Epithelial cell of proximal tubule (primary cell): ENCODE data around the gene KCNAB1. TPM values are rescaled to one million over a fixed set of nuclear protein-coding genes. Genes with fewer than 3 reads are reported as not detected.

Source experiments
- DNase-seq: peaks from one replicate; pipeline ENCODE4 v3.0.0-alpha.2; 2011; ENCODE audit warnings: low read depth
- H3K4me3 ChIP-seq: 2 replicates; pipeline ENCODE4 v1.5.1; 2011; ENCODE audit warnings: low read depth, mild to moderate bottlenecking, low read length
- total RNA-seq: library from RNA; depleted of rRNA; stranded (reverse); fragments of >200 nt; gene quantifications from 2 replicates; pipeline ENCODE4 v1.2.3, GENCODE V29; 2015
- TF ChIP-seq, protein P1 (sequence below): conservative IDR thresholded peaks from 2 replicates; pipeline ENCODE4 v1.5.1; 2012; ENCODE audit warnings: low read depth, mild to moderate bottlenecking, low read length

Gene KCNAB1
- total RNA-seq, 1 donor from 2014 or later, result not detected

- no peak overlapping the region for H3K4me3 ChIP-seq
- DNase-seq, result no peak
- TF ChIP-seq, protein P1, sequence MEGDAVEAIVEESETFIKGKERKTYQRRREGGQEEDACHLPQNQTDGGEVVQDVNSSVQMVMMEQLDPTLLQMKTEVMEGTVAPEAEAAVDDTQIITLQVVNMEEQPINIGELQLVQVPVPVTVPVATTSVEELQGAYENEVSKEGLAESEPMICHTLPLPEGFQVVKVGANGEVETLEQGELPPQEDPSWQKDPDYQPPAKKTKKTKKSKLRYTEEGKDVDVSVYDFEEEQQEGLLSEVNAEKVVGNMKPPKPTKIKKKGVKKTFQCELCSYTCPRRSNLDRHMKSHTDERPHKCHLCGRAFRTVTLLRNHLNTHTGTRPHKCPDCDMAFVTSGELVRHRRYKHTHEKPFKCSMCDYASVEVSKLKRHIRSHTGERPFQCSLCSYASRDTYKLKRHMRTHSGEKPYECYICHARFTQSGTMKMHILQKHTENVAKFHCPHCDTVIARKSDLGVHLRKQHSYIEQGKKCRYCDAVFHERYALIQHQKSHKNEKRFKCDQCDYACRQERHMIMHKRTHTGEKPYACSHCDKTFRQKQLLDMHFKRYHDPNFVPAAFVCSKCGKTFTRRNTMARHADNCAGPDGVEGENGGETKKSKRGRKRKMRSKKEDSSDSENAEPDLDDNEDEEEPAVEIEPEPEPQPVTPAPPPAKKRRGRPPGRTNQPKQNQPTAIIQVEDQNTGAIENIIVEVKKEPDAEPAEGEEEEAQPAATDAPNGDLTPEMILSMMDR, result no peak
Observed at GRCh38 chr3:156542101-156543042, 422.0 kb downstream of the KCNAB1 start.

GRCh38 chr3:156543043-156543555 is 422.7 kb downstream of the KCNAB1 start:
- TF ChIP-seq, protein P1, result no peak
- no peak overlapping the region for H3K4me3 ChIP-seq
- DNase-seq, result no peak

GRCh38 chr3:156547637-156548036 is 427.3 kb downstream of the KCNAB1 start:
- DNase-seq, result peak; percentile 54
- no peak overlapping the region for H3K4me3 ChIP-seq
- TF ChIP-seq, protein P1, result no peak

- TF ChIP-seq, protein P1, result no peak
- DNase-seq, result no peak
- H3K4me3 ChIP-seq, result no peak overlapping the region
Observed at GRCh38 chr3:156548041-156548687, 427.8 kb downstream of the KCNAB1 start.

DNA sequence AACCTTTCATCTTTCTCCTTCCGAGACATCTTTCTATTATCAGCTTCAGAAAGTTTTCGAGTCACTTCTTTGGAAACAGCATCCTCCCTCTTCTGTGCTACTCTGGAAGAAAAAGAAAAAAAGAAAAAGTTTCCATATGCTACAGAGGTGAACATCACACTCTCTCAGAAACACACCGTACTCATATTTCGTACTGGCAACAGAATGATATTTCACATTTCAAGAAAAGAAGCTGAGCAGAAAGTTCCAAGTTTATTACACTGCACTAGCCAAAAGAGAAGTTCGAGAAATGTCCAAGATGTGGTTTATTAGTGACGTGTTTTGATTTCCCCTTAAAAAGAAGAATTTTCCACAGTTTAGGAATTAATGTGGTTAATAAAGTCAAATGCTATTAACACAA is 428.5 kb downstream of the KCNAB1 start:
- TF ChIP-seq, protein P1, result no peak
- no peak overlapping the region for H3K4me3 ChIP-seq

GRCh38 chr3:156551261-156551660 is 430.9 kb downstream of the KCNAB1 start:
- no peak for DNase-seq
- TF ChIP-seq, protein P1, result no peak
- H3K4me3 ChIP-seq, result no peak overlapping the region

More for the DNA sequence above, 428.5 kb downstream of the KCNAB1 start:
- DNase-seq, result no peak
